Frontal cortex (tissue), 1 donor: Measurements from ENCODE around the gene TATDN3. TPM values are rescaled to one million over a fixed set of nuclear protein-coding genes. Genes with fewer than 3 reads are reported as not detected.

Experiments used
- small RNA-seq: library from RNA; depleted of rRNA; stranded (forward); fragments of <200 nt; gene quantifications from one replicate; pipeline ENCODE3, GENCODE V24; 2014
- total RNA-seq: library from RNA; depleted of rRNA; stranded (reverse); fragments of >200 nt; gene quantifications from one replicate; pipeline ENCODE4 v1.2.3, GENCODE V29; 2014

The TATDN3 gene
- total RNA-seq, 1 donor from 2014 or later = 33.8 TPM

Small RNAs within 50 kb of the gene (small RNA-seq; reads per million reads assigned to genes)
- gene AC104333.1 (not detected), gene AC104333.2 (not detected)

Other genes with a start within 250 kb of the TATDN3 start
- gene ATF3, start 183.1 kb upstream of the TATDN3 start, total RNA-seq = 1.6 TPM
- 5.7 TPM for gene BATF3, start 92.1 kb upstream of the TATDN3 start, total RNA-seq
- 60.3 TPM for gene NSL1, start 117 bp upstream of the TATDN3 start, total RNA-seq
- gene SPATA45, start 55.8 kb downstream of the TATDN3 start, total RNA-seq = 2.0 TPM
- 42.8 TPM for gene FLVCR1, start 66.4 kb downstream of the TATDN3 start, total RNA-seq
- gene VASH2, start 158.6 kb downstream of the TATDN3 start, total RNA-seq = 28.1 TPM
- gene ANGEL2, start 224.0 kb downstream of the TATDN3 start, total RNA-seq = 79.1 TPM